Measurements from ENCODE around the gene CARD9. TPM values are rescaled to one million over a fixed set of nuclear protein-coding genes. Genes with fewer than 3 reads are reported as not detected.

Gene CARD9
- total and polyA plus RNA-seq, 2 experiments from 2014 or later: 0.11 to 0.60 TPM

DNA sequence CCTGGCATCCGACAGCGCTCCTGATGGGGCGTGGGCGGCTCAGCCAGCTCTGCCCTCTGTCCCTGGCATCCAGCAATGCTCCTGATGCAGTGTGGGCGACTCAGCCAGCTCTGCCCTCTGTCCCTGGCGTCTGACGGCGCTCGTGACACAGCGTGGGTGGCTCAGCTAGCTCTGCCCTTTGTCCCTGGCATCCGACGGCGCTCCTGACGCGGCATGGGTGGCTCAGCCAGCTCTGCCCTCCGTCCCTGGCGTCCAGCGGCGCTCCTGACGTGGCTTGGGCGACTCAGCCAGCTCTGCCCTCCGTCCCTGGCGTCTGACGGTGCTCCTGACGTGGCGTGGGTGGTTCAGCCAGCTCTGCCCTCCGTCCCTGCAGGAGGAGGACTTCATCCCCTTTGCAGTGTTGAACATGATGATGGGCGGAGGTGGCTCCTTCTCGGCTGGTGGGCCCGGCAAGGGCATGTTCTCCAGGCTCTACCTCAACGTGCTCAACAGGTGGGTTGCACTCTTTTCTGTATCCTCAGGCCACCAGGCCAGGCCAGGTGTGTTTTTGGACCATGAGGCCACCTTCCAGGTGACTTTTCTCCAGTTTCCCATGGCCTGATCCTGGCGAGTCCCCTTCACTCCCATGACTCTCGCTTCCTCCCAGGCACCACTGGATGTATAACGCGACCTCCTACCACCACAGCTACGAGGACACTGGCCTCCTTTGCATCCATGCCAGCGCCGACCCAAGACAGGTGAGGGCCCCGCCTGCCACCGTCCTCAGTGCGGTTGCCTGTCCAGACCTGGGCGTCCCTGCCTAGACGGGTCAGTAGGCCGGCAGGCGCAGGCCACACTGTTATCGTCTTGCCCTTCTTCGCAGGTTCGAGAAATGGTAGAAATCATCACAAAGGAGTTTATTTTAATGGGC, 45.0 kb upstream of the CARD9 start:
- H3K4me3 ChIP-seq: no peak overlapping the region
- H3K27ac ChIP-seq: no peak overlapping the region
- DNase-seq: no peak
- whole genome bisulfite sequencing, 2 experiments (ENCODE audit: low coverage in 1 of 2, low lambda C conversion rate in 2 of 2, missing lambda C conversion rate in 2 of 2): 91 to 92% methylated on average over 47 to 48 of the region's 48 CpGs
- H3K4me2 ChIP-seq (ENCODE audit: unreplicated experiment): no peak overlapping the region
- no peak overlapping the region for H3K9ac ChIP-seq
- H3K4me1 ChIP-seq (ENCODE audit: insufficient read depth): no peaks in the 10 kb centered on the region
- no peak overlapping the region for H2AFZ ChIP-seq
- no peaks in the 10 kb centered on the region for H3F3A ChIP-seq (ENCODE audit: insufficient read depth)
- H3K9me2 ChIP-seq (ENCODE audit: insufficient read depth): no peaks in the 10 kb centered on the region
- in situ Hi-C loops (cut with MboI): no loop called here
- H3K79me2 ChIP-seq (ENCODE audit: insufficient read depth): peaks cover 34% of the 10 kb centered on the region
- H4K20me1 ChIP-seq (ENCODE audit: insufficient read depth): no peaks in the 10 kb centered on the region
- no peaks in the 10 kb centered on the region for H3K27me3 ChIP-seq (replicated peaks; ENCODE audit: insufficient read depth)
- peaks cover 41% of the 10 kb centered on the region for H3K36me3 ChIP-seq (ENCODE audit: low read depth)
- H3K9me3 ChIP-seq (ENCODE audit: low read depth): no peaks in the 10 kb centered on the region
- TF ChIP-seq EZH2phosphoT487 (IDR thresholded peaks at IDR 0.05; ENCODE audit: insufficient read depth, low read depth) (no peak), EZH2 (IDR thresholded peaks at IDR 0.05; ENCODE audit: insufficient read depth, poor library complexity, severe bottlenecking) (no peak)

GRCh38 chr9:136416914-136417313, 43.4 kb upstream of the CARD9 start:
- Histone ChIP-seq H3K27me3 (replicated peaks; ENCODE audit: insufficient read depth) (no peaks in the 10 kb centered on the region), H3K4me1 (ENCODE audit: insufficient read depth) (peaks cover 7% of the 10 kb centered on the region), H3K9me2 (ENCODE audit: insufficient read depth) (no peaks in the 10 kb centered on the region), H3K4me2 (ENCODE audit: unreplicated experiment) (no peak overlapping the region), H3F3A (ENCODE audit: insufficient read depth) (no peaks in the 10 kb centered on the region), H3K27ac (no peak overlapping the region), H3K36me3 (ENCODE audit: low read depth) (peaks cover 50% of the 10 kb centered on the region), H3K9ac (no peak overlapping the region), H3K9me3 (ENCODE audit: low read depth) (no peaks in the 10 kb centered on the region), H3K79me2 (ENCODE audit: insufficient read depth) (peaks cover 49% of the 10 kb centered on the region), H4K20me1 (ENCODE audit: insufficient read depth) (0 out of 2 replicates have a peak, but pooled peaks cover 2% of the 10 kb centered on the region), H3K4me3 (no peak overlapping the region), H2AFZ (no peak overlapping the region)
- WGBS, 2 experiments (ENCODE audit: low coverage in 1 of 2, low lambda C conversion rate in 2 of 2, missing lambda C conversion rate in 2 of 2): 87 to 88% methylated on average over 15 to 19 of the region's 19 CpGs
- in situ Hi-C loops (cut with MboI): no loop called here
- TF ChIP-seq EZH2phosphoT487 (IDR thresholded peaks at IDR 0.05; ENCODE audit: insufficient read depth, low read depth) (no peak), EZH2 (IDR thresholded peaks at IDR 0.05; ENCODE audit: insufficient read depth, poor library complexity, severe bottlenecking) (no peak)
- no peak for DNase-seq

GRCh38 chr9:136416427-136416826, 43.0 kb upstream of the CARD9 start:
- in situ Hi-C loops (cut with MboI): no loop called here
- Histone ChIP-seq H3K27ac (no peak overlapping the region), H3K36me3 (ENCODE audit: low read depth) (peaks cover 50% of the 10 kb centered on the region), H3K9ac (no peak overlapping the region), H2AFZ (no peak overlapping the region), H3K4me2 (ENCODE audit: unreplicated experiment) (no peak overlapping the region), H3K4me3 (no peak overlapping the region), H3K9me3 (ENCODE audit: low read depth) (no peaks in the 10 kb centered on the region), H4K20me1 (ENCODE audit: insufficient read depth) (0 out of 2 replicates have a peak, but pooled peaks cover 3% of the 10 kb centered on the region), H3K27me3 (replicated peaks; ENCODE audit: insufficient read depth) (no peaks in the 10 kb centered on the region), H3K4me1 (ENCODE audit: insufficient read depth) (peaks cover 12% of the 10 kb centered on the region), H3K9me2 (ENCODE audit: insufficient read depth) (no peaks in the 10 kb centered on the region), H3F3A (ENCODE audit: insufficient read depth) (no peaks in the 10 kb centered on the region), H3K79me2 (ENCODE audit: insufficient read depth) (peaks cover 54% of the 10 kb centered on the region)
- no peak for TF ChIP-seq EZH2 (IDR thresholded peaks at IDR 0.05; ENCODE audit: insufficient read depth, poor library complexity, severe bottlenecking)
- no peak for TF ChIP-seq EZH2phosphoT487 (IDR thresholded peaks at IDR 0.05; ENCODE audit: insufficient read depth, low read depth)
- WGBS, 2 experiments (ENCODE audit: low coverage in 1 of 2, low lambda C conversion rate in 2 of 2, missing lambda C conversion rate in 2 of 2): 91 to 95% methylated on average over 8 of the region's 8 CpGs
- DNase-seq: peak; percentile 19

DNA sequence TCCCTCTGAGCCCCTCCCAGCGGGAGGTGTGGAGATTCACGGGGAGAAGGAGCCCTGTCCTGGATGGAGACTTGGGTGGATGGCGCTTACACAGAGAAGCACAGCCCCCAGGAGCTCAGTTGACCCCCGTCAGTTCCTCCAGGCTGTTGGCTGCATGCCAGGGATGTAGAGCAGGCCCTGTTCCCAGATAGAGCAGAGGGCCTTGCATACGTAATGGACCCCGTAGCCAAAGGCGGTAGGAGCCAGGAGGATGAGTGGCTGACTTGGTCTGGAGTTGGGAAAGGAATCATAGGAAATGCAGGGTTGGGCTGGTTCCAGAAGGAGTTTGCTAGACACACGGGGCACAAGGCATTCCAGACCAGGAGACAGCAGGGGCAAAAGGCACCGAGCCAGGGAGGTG, 39.5 kb upstream of the CARD9 start:
- peaks cover 82% of the 10 kb centered on the region for H3K79me2 ChIP-seq (ENCODE audit: insufficient read depth)
- WGBS, 2 experiments (ENCODE audit: low coverage in 1 of 2, low lambda C conversion rate in 2 of 2, missing lambda C conversion rate in 2 of 2): 52 to 59% methylated on average over 9 of the region's 9 CpGs
- in situ Hi-C loops (cut with MboI): no loop called here

More for the DNA sequence above, 39.5 kb upstream of the CARD9 start:
- Histone ChIP-seq H3K27ac (no peak overlapping the region), H3K9ac (peak overlapping the region; percentile 100; the same call in 1 of the 2 replicates), H4K20me1 (ENCODE audit: insufficient read depth) (0 out of 2 replicates have a peak, but pooled peaks cover 3% of the 10 kb centered on the region), H3K36me3 (ENCODE audit: low read depth) (peaks cover 36% of the 10 kb centered on the region; the same call in 1 of the 2 replicates), H3K4me1 (ENCODE audit: insufficient read depth) (peaks cover 19% of the 10 kb centered on the region), H3K4me2 (ENCODE audit: unreplicated experiment) (no peak overlapping the region), H3K4me3 (no peak overlapping the region; the same call in 1 of the 2 replicates), H2AFZ (no peak overlapping the region), H3F3A (ENCODE audit: insufficient read depth) (no peaks in the 10 kb centered on the region), H3K27me3 (replicated peaks; ENCODE audit: insufficient read depth) (no peaks in the 10 kb centered on the region), H3K9me2 (ENCODE audit: insufficient read depth) (no peaks in the 10 kb centered on the region), H3K9me3 (ENCODE audit: low read depth) (no peaks in the 10 kb centered on the region)
- TF ChIP-seq EZH2 (IDR thresholded peaks at IDR 0.05; ENCODE audit: insufficient read depth, poor library complexity, severe bottlenecking) (no peak), EZH2phosphoT487 (IDR thresholded peaks at IDR 0.05; ENCODE audit: insufficient read depth, low read depth) (no peak)
- peak; percentile 33 for DNase-seq
